Measurements from ENCODE around the gene FAM168A.

GRCh38 chr11:73358071-73358470 lies 239.8 kb downstream of the FAM168A start:
- TF ChIP-seq CTCF (IDR thresholded peaks at IDR 0.05) (no peak), POLR2AphosphoS5 (IDR thresholded peaks at IDR 0.05; ENCODE audit: low read depth, low read length) (no peak), REST (IDR thresholded peaks at IDR 0.05; ENCODE audit: insufficient read depth in 1 of 2, low read depth in 2 of 2, low read length in 1 of 2) (no peak), TCF7L2 (IDR thresholded peaks at IDR 0.05; ENCODE audit: low read depth, low read length) (no peak), SIN3A (IDR thresholded peaks at IDR 0.05; ENCODE audit: borderline replicate concordance, insufficient read depth, low read depth, low read length) (no peak)
